Central memory CD8-positive, alpha-beta T cell (primary cell): ENCODE measurements around the gene CCBE1.

Experiments used
- ATAC-seq: fragments of 150-1000 bp; cut with Tn5 transposase; replicated peaks from 2 replicates; pipeline ENCODE4 v1.10.0; 2022; ENCODE audit warnings: mild to moderate bottlenecking, moderate FRiP score, moderate number of reproducible peaks; ENCODE audit not compliant: poor library complexity, severe bottlenecking; ENCODE audit errors: extremely low read depth
- DNase-seq, 2 donors: peaks; one replicate each; pipeline ENCODE4 v3.0.0; 2021; ENCODE audit warnings: low spot score in 2 of 2
- H3K27ac Mint-ChIP-seq: one replicate; pipeline ENCODE4 v1.8.0; 2022; ENCODE audit warnings: low read depth, mild to moderate bottlenecking, moderate library complexity, mixed read lengths
- H3K27me3 Mint-ChIP-seq: one replicate; pipeline ENCODE4 v1.8.0; 2022; ENCODE audit warnings: mixed read lengths
- H3K36me3 Mint-ChIP-seq: one replicate; pipeline ENCODE4 v1.8.0; 2022; ENCODE audit warnings: mild to moderate bottlenecking, moderate library complexity, mixed read lengths; ENCODE audit not compliant: insufficient read depth
- H3K4me1 Mint-ChIP-seq: one replicate; pipeline ENCODE4 v1.8.0; 2022; ENCODE audit warnings: mixed read lengths
- H3K4me3 Mint-ChIP-seq: one replicate; pipeline ENCODE4 v1.8.0; 2022; ENCODE audit warnings: mild to moderate bottlenecking, moderate library complexity, mixed read lengths
- H3K9me3 Mint-ChIP-seq: one replicate; pipeline ENCODE4 v1.8.0; 2022; ENCODE audit warnings: mixed read lengths

Gene CCBE1

GRCh38 chr18:59485382-59485781 lies 211.8 kb downstream of the CCBE1 start:
- ATAC-seq, result no peak
- Mint-ChIP-seq H3K4me1 (no peaks in the 10 kb centered on the region), H3K4me3 (no peak overlapping the region), H3K36me3 (peaks cover 1% of the 10 kb centered on the region), H3K9me3 (no peaks in the 10 kb centered on the region), H3K27ac (no peak overlapping the region), H3K27me3 (peaks cover 29% of the 10 kb centered on the region)
- DNase-seq, result no peak

GRCh38 chr18:59484561-59485328 lies 212.5 kb downstream of the CCBE1 start:
- peaks cover 31% of the 10 kb centered on the region for H3K27me3 Mint-ChIP-seq
- no peak overlapping the region for H3K27ac Mint-ChIP-seq
- H3K36me3 Mint-ChIP-seq, result peaks cover 1% of the 10 kb centered on the region
- no peak overlapping the region for H3K4me3 Mint-ChIP-seq
- H3K4me1 Mint-ChIP-seq, result no peaks in the 10 kb centered on the region
- DNase-seq, result no peak
- no peak for ATAC-seq
- H3K9me3 Mint-ChIP-seq, result no peaks in the 10 kb centered on the region

GRCh38 chr18:59484131-59484530 lies 213.1 kb downstream of the CCBE1 start:
- no peak overlapping the region for H3K27ac Mint-ChIP-seq
- H3K27me3 Mint-ChIP-seq, result peaks cover 37% of the 10 kb centered on the region
- no peaks in the 10 kb centered on the region for H3K9me3 Mint-ChIP-seq
- H3K4me1 Mint-ChIP-seq, result no peaks in the 10 kb centered on the region
- H3K36me3 Mint-ChIP-seq, result no peaks in the 10 kb centered on the region
- no peak overlapping the region for H3K4me3 Mint-ChIP-seq
- DNase-seq (no peak), ATAC-seq (no peak)

GRCh38 chr18:59481436-59481835 lies 215.8 kb downstream of the CCBE1 start:
- Mint-ChIP-seq H3K9me3 (no peaks in the 10 kb centered on the region), H3K4me3 (no peak overlapping the region), H3K27me3 (peaks cover 35% of the 10 kb centered on the region), H3K27ac (no peak overlapping the region), H3K4me1 (no peaks in the 10 kb centered on the region), H3K36me3 (no peaks in the 10 kb centered on the region)
- ATAC-seq (no peak), DNase-seq (no peak)

GRCh38 chr18:59479776-59480175 lies 217.4 kb downstream of the CCBE1 start:
- DNase-seq, result no peak
- no peak for ATAC-seq
- Mint-ChIP-seq H3K27ac (no peak overlapping the region), H3K36me3 (no peaks in the 10 kb centered on the region), H3K27me3 (peaks cover 41% of the 10 kb centered on the region), H3K4me3 (no peak overlapping the region), H3K9me3 (no peaks in the 10 kb centered on the region), H3K4me1 (no peaks in the 10 kb centered on the region)

- no peaks in the 10 kb centered on the region for H3K36me3 Mint-ChIP-seq
- H3K4me3 Mint-ChIP-seq, result no peak overlapping the region
- ATAC-seq (no peak), DNase-seq (no peak)
- H3K4me1 Mint-ChIP-seq, result no peaks in the 10 kb centered on the region
- H3K27me3 Mint-ChIP-seq, result peaks cover 51% of the 10 kb centered on the region
- no peaks in the 10 kb centered on the region for H3K9me3 Mint-ChIP-seq
- no peak overlapping the region for H3K27ac Mint-ChIP-seq
Observed at GRCh38 chr18:59478591-59478990, 218.6 kb downstream of the CCBE1 start.

GRCh38 chr18:59477849-59478248 lies 219.4 kb downstream of the CCBE1 start:
- no peaks in the 10 kb centered on the region for H3K36me3 Mint-ChIP-seq
- no peaks in the 10 kb centered on the region for H3K9me3 Mint-ChIP-seq
- no peaks in the 10 kb centered on the region for H3K4me1 Mint-ChIP-seq
- peaks cover 51% of the 10 kb centered on the region for H3K27me3 Mint-ChIP-seq
- H3K27ac Mint-ChIP-seq, result no peak overlapping the region
- ATAC-seq, result no peak
- H3K4me3 Mint-ChIP-seq, result no peak overlapping the region
- no peak for DNase-seq

- Mint-ChIP-seq H3K36me3 (no peaks in the 10 kb centered on the region), H3K27me3 (peaks cover 25% of the 10 kb centered on the region), H3K4me1 (no peaks in the 10 kb centered on the region), H3K27ac (no peak overlapping the region), H3K4me3 (no peak overlapping the region), H3K9me3 (no peaks in the 10 kb centered on the region)
- DNase-seq, result no peak
- ATAC-seq, result no peak
Observed at GRCh38 chr18:59470561-59471121, 226.6 kb downstream of the CCBE1 start.

GRCh38 chr18:59469463-59470180 lies 227.6 kb downstream of the CCBE1 start:
- no peak overlapping the region for H3K4me3 Mint-ChIP-seq
- no peaks in the 10 kb centered on the region for H3K9me3 Mint-ChIP-seq
- H3K27me3 Mint-ChIP-seq, result peaks cover 25% of the 10 kb centered on the region
- DNase-seq, result no peak
- ATAC-seq, result no peak
- H3K36me3 Mint-ChIP-seq, result no peaks in the 10 kb centered on the region
- H3K4me1 Mint-ChIP-seq, result no peaks in the 10 kb centered on the region
- H3K27ac Mint-ChIP-seq, result no peak overlapping the region

GRCh38 chr18:59468821-59469220 lies 228.4 kb downstream of the CCBE1 start:
- no peak for DNase-seq
- Mint-ChIP-seq H3K27ac (no peak overlapping the region), H3K4me1 (no peaks in the 10 kb centered on the region)

GRCh38 chr18:59467497-59467896 lies 229.7 kb downstream of the CCBE1 start:
- H3K4me1 Mint-ChIP-seq, result no peaks in the 10 kb centered on the region

More at GRCh38 chr18:59468821-59469220, 228.4 kb downstream of the CCBE1 start:
- no peak for ATAC-seq
- Mint-ChIP-seq H3K4me3 (no peak overlapping the region), H3K27me3 (peaks cover 21% of the 10 kb centered on the region), H3K9me3 (no peaks in the 10 kb centered on the region), H3K36me3 (no peaks in the 10 kb centered on the region)

GRCh38 chr18:59466980-59467379 lies 230.2 kb downstream of the CCBE1 start:
- ATAC-seq (no peak), DNase-seq (no peak)
- Mint-ChIP-seq H3K36me3 (no peaks in the 10 kb centered on the region), H3K9me3 (no peaks in the 10 kb centered on the region), H3K4me3 (no peak overlapping the region), H3K27me3 (peaks cover 20% of the 10 kb centered on the region), H3K27ac (no peak overlapping the region), H3K4me1 (no peaks in the 10 kb centered on the region)

More at GRCh38 chr18:59467497-59467896, 229.7 kb downstream of the CCBE1 start:
- ATAC-seq, result no peak
- Mint-ChIP-seq H3K4me3 (no peak overlapping the region), H3K9me3 (no peaks in the 10 kb centered on the region), H3K27me3 (peaks cover 20% of the 10 kb centered on the region), H3K27ac (no peak overlapping the region), H3K36me3 (no peaks in the 10 kb centered on the region)
- no peak for DNase-seq

GRCh38 chr18:59464486-59464885 lies 232.7 kb downstream of the CCBE1 start:
- Mint-ChIP-seq H3K9me3 (no peaks in the 10 kb centered on the region), H3K27ac (no peak overlapping the region), H3K36me3 (no peaks in the 10 kb centered on the region), H3K4me3 (no peak overlapping the region), H3K4me1 (no peaks in the 10 kb centered on the region), H3K27me3 (peaks cover 29% of the 10 kb centered on the region)
- ATAC-seq, result no peak
- no peak for DNase-seq
